ENCODE results near the gene ROM1. TPM values are rescaled to one million over a fixed set of nuclear protein-coding genes. Genes with fewer than 3 reads are reported as not detected.
"Not testable (repeated sequence)": the region's sequence is repeated elsewhere in the genome, so short reads cannot be mapped to it uniquely, and the experiment has no call there.

ROM1 gene
- total RNA-seq, 1 donor from 2014 or later: 0.86 TPM

GRCh38 chr11:62569611-62570010 is 43.4 kb upstream of the ROM1 start:
- no peaks in the 10 kb centered on the region for H3K9me3 Mint-ChIP-seq (ENCODE audit: low read depth)
- TF ChIP-seq CTCF (IDR thresholded peaks at IDR 0.05; ENCODE audit: unreplicated experiment): no peak
- DNase-seq (ENCODE audit: low spot score, unreplicated experiment): no peak
- no peak overlapping the region for H3K27ac Mint-ChIP-seq
- H3K4me1 Mint-ChIP-seq (ENCODE audit: low read depth): peaks cover 47% of the 10 kb centered on the region
- no peaks in the 10 kb centered on the region for H3K27me3 Mint-ChIP-seq
- H3K4me3 Mint-ChIP-seq (ENCODE audit: low read depth): no peak overlapping the region
- peaks cover 47% of the 10 kb centered on the region for H3K36me3 Mint-ChIP-seq (ENCODE audit: insufficient read depth)

DNA sequence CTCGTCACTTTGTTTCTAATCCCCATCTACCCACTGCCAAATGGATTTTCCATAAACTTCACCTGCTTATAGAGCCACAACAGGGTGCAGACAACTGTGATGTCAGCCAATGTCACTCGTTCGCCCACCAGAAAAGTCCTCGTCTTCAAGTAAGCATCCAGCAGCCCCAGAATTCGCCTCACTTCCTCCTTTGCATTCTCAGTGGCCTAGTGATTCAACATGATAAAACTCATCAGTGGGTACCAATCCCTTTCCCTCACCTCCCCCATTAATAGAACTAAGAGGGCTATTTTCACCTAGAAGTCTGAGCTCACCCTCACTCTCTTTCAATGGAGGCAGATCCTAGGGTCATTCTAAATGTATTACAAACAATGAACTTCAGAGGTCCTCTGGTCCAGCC is 42.2 kb upstream of the ROM1 start:
- not testable (repeated sequence) for H3K9me3 Mint-ChIP-seq (ENCODE audit: low read depth); DNase-seq (ENCODE audit: low spot score, unreplicated experiment); H3K27me3 Mint-ChIP-seq
- Mint-ChIP-seq H3K4me3 (ENCODE audit: low read depth) (peak overlapping the region; percentile 8), H3K27ac (peak overlapping the region; percentile 87), H3K4me1 (ENCODE audit: low read depth) (peaks cover 47% of the 10 kb centered on the region), H3K36me3 (ENCODE audit: insufficient read depth) (peaks cover 39% of the 10 kb centered on the region)

- Mint-ChIP-seq H3K4me3 (ENCODE audit: low read depth) (peak overlapping the region; percentile 1), H3K4me1 (ENCODE audit: low read depth) (peaks cover 41% of the 10 kb centered on the region), H3K27ac (peak overlapping the region; percentile 69), H3K36me3 (ENCODE audit: insufficient read depth) (peaks cover 36% of the 10 kb centered on the region)
- H3K27me3 Mint-ChIP-seq; H3K9me3 Mint-ChIP-seq (ENCODE audit: low read depth); DNase-seq (ENCODE audit: low spot score, unreplicated experiment): not testable (repeated sequence)
Measured at GRCh38 chr11:62571493-62571892, 41.6 kb upstream of the ROM1 start.

DNA sequence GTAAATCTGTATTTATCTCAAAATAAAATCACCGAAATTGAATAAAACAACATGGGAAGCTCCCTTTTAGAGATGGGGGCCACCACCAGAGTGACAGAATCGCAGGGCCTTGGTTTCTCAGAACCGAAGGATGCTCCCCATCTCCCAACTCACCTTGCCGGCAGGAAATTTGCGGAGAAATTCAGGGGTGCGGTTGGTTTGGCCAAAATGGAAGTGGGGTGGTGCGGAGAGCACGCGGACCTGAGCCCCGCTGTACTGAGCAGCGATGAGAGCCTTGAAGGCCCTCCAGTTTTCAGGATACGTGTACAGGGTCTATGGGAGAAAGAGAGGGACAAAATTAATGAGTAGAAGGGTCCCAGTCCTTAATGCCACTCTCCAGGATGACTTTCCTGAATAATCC is 40.6 kb upstream of the ROM1 start:
- no peak for TF ChIP-seq CTCF (IDR thresholded peaks at IDR 0.05; ENCODE audit: unreplicated experiment)
- Mint-ChIP-seq H3K36me3 (ENCODE audit: insufficient read depth) (peaks cover 31% of the 10 kb centered on the region), H3K9me3 (ENCODE audit: low read depth) (no peaks in the 10 kb centered on the region), H3K27me3 (no peaks in the 10 kb centered on the region), H3K4me3 (ENCODE audit: low read depth) (peak overlapping the region; percentile 99), H3K4me1 (ENCODE audit: low read depth) (peaks cover 33% of the 10 kb centered on the region), H3K27ac (peak overlapping the region; percentile 99)
- DNase-seq (ENCODE audit: low spot score, unreplicated experiment): no peak

DNA sequence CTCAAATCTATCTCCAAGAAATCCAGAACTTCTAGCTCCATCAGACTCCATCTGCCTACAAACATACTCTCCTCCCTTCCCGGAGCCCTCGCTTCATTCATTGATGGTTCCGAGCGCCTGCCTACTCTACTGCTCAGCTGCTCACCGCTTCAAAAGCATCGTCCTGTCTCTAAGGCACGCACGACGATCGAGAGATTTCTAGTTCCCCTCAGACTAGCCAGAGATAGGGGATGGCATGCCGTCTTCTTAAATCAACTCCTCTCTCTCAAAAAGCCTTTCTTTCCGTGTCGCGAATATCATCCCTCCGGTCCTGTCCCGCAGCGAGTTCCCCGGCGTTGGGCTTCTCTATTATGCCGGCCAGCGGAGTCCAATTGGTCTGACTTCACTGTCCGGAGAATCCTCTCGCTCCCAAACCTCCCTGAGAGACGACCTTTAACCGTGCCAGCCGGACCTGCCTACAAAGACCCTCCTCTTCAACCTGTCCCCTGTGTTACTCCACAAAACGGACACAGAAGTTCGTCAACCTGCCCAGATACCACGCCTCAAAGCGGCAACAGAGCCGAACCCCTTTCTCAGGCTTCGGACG is 40.0 kb upstream of the ROM1 start:
- TF ChIP-seq CTCF (IDR thresholded peaks at IDR 0.05; ENCODE audit: unreplicated experiment): no peak

GRCh38 chr11:62573592-62574362 is 39.3 kb upstream of the ROM1 start, which contains the start of gene EEF1G:
Gene EEF1G, minus strand, starts transcription at chr11:62573891. Its CDS starts 49 bp downstream, at chr11:62573842.
- H3K27ac Mint-ChIP-seq: peak within 1 kb of the TSS; percentile 99
- peaks cover 27% of the 10 kb centered on the region for H3K36me3 Mint-ChIP-seq (ENCODE audit: insufficient read depth)
- no peaks in the 10 kb centered on the region for H3K27me3 Mint-ChIP-seq
- TF ChIP-seq CTCF (IDR thresholded peaks at IDR 0.05; ENCODE audit: unreplicated experiment): no peak
- peaks cover 33% of the 10 kb centered on the region for H3K4me1 Mint-ChIP-seq (ENCODE audit: low read depth)
- H3K9me3 Mint-ChIP-seq (ENCODE audit: low read depth): no peaks in the 10 kb centered on the region
- DNase-seq (ENCODE audit: low spot score, unreplicated experiment): peak; percentile 95
- peak within 1 kb of the TSS; percentile 99 for H3K4me3 Mint-ChIP-seq (ENCODE audit: low read depth)

More for the DNA sequence above, 40.0 kb upstream of the ROM1 start:
- Mint-ChIP-seq H3K36me3 (ENCODE audit: insufficient read depth) (peaks cover 29% of the 10 kb centered on the region), H3K4me3 (ENCODE audit: low read depth) (peak overlapping the region; percentile 99), H3K4me1 (ENCODE audit: low read depth) (peaks cover 33% of the 10 kb centered on the region), H3K27ac (peak overlapping the region; percentile 99), H3K9me3 (ENCODE audit: low read depth) (no peaks in the 10 kb centered on the region), H3K27me3 (no peaks in the 10 kb centered on the region)
- DNase-seq (ENCODE audit: low spot score, unreplicated experiment): no peak

All from progenitor cell of endocrine pancreas (in vitro differentiated cells).